Right lobe of liver (tissue), 4 donors: ENCODE measurements around the gene STK31.

Experiments used
- POLR2A ChIP-seq: fragments of 450-650 bp; IDR thresholded peaks from one replicate; pipeline ENCODE4 v1.6.1; 2017; ENCODE audit warnings: antibody characterized with exemption, mild to moderate bottlenecking
- TF ChIP-seq, protein P1 (sequence below), 4 donors: fragments of 200-600 bp in 3 of 4; fragments of 450-650 bp in 1 of 4; IDR thresholded peaks; one replicate each; pipeline versions ENCODE4 v1.5.1 to v1.8.0; 2016 to 2022; ENCODE audit warnings: antibody characterized with exemption in 4 of 4, mild to moderate bottlenecking in 2 of 4
- donor health status: DM: no; HTN: no; CAD: no.
- donor health status: DM: no; HTN: no; CAD: no.
- donor health status: DM: no; HTN: yes; CAD: no.

DNA sequence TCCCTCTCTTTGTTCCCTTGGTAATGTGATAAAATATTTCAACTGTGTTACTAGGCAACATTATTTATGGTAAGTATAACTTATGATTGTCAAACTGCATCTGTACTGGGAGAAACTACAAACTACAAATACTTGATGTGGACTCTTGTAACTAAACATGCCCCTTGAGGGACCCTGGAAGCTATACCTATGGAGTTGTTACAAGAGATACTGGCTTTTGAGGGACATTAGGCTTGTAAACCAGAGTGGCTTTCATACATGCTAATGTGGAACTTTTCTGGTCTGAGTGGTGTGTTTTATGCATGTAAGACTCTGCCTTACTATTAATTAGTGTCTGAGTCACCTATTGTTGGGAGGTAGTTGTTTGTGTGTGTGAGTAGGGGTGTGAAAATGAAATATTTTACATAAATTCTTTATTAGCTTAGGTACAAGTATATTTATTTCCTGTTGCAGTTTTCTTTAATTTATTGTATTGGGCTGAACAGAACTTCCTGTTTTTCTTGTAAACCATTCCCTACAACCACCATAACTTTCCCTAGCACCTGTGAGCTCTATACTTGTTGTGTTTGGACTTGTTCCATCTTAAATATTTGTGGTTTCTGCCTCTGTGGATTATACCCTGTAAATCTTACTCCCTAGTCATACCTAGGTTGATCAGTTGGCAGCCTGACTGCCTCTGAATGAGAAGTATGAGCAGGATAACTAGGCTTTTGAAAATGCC lies 49.8 kb downstream of the STK31 start:
- TF ChIP-seq, protein P1, sequence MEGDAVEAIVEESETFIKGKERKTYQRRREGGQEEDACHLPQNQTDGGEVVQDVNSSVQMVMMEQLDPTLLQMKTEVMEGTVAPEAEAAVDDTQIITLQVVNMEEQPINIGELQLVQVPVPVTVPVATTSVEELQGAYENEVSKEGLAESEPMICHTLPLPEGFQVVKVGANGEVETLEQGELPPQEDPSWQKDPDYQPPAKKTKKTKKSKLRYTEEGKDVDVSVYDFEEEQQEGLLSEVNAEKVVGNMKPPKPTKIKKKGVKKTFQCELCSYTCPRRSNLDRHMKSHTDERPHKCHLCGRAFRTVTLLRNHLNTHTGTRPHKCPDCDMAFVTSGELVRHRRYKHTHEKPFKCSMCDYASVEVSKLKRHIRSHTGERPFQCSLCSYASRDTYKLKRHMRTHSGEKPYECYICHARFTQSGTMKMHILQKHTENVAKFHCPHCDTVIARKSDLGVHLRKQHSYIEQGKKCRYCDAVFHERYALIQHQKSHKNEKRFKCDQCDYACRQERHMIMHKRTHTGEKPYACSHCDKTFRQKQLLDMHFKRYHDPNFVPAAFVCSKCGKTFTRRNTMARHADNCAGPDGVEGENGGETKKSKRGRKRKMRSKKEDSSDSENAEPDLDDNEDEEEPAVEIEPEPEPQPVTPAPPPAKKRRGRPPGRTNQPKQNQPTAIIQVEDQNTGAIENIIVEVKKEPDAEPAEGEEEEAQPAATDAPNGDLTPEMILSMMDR (IDR thresholded peaks at IDR 0.05): no peak
- TF ChIP-seq POLR2A: no peak
